OCI-LY1 (cell line): Measurements from ENCODE around the gene TULP4.
"Not testable (repeated sequence)": the region's sequence is repeated elsewhere in the genome, so short reads cannot be mapped to it uniquely, and the experiment has no call there.

Source experiments
- H2AFZ ChIP-seq: fragments of 200-600 bp; sonication (generic), shearing (Covaris generic); 2 replicates; pipeline ENCODE4 v1.6.0; 2014; ENCODE audit warnings: antibody characterized with exemption, mild to moderate bottlenecking, low read length
- H3F3A ChIP-seq: fragments of 200-600 bp; sonication (generic), shearing (Covaris generic); 2 replicates; pipeline ENCODE4 v1.6.0; 2014; ENCODE audit warnings: mild to moderate bottlenecking, antibody characterized with exemption, low read length, moderate library complexity; ENCODE audit not compliant: insufficient read depth
- H3K27ac ChIP-seq: fragments of 200-600 bp; sonication (generic); 2 replicates; pipeline ENCODE4 v1.5.1; 2014; ENCODE audit warnings: low read length, mixed run types, mild to moderate bottlenecking, low read depth; ENCODE audit not compliant: poor library complexity, severe bottlenecking
- H3K27me3 ChIP-seq: fragments of 200-600 bp; sonication (generic); 2 replicates; pipeline ENCODE4 v1.6.0; 2014; ENCODE audit warnings: antibody characterized with exemption, mild to moderate bottlenecking, low read length, moderate library complexity; ENCODE audit not compliant: insufficient read depth
- H3K36me3 ChIP-seq: fragments of 200-600 bp; sonication (generic); 2 replicates; pipeline ENCODE4 v1.6.1; 2014; ENCODE audit warnings: mild to moderate bottlenecking, antibody characterized with exemption, low read length, moderate library complexity, mixed read lengths; ENCODE audit not compliant: insufficient read depth
- H3K4me1 ChIP-seq: fragments of 200-600 bp; sonication (generic); 2 replicates; pipeline ENCODE4 v1.5.1; 2014; ENCODE audit warnings: mild to moderate bottlenecking, low read length, moderate library complexity; ENCODE audit not compliant: insufficient read depth, severe bottlenecking
- H3K4me2 ChIP-seq: fragments of 200-600 bp; sonication (generic), shearing (Covaris generic); 2 replicates; pipeline ENCODE4 v1.6.1; 2014; ENCODE audit warnings: low read length
- H3K4me3 ChIP-seq: fragments of 200-600 bp; sonication (generic); 2 replicates; pipeline ENCODE4 v1.5.1; 2014; ENCODE audit warnings: low read length, low read depth, mild to moderate bottlenecking, mixed read lengths; ENCODE audit not compliant: poor library complexity, severe bottlenecking
- H3K79me2 ChIP-seq: fragments of 200-600 bp; shearing (Covaris generic); 2 replicates; pipeline ENCODE4 v1.6.1; 2016; ENCODE audit warnings: mixed run types, low read length, mixed read lengths; ENCODE audit not compliant: insufficient read depth
- H3K9ac ChIP-seq: fragments of 200-600 bp; sonication (generic), shearing (Covaris generic); 2 replicates; pipeline ENCODE4 v1.6.1; 2014; ENCODE audit warnings: mild to moderate bottlenecking, low read length, mixed read lengths
- H3K9me2 ChIP-seq: fragments of 200-600 bp; sonication (generic), shearing (Covaris generic); 2 replicates; pipeline ENCODE4 v1.6.1; 2014; ENCODE audit warnings: low read depth, mild to moderate bottlenecking, low read length, mixed read lengths
- H3K9me3 ChIP-seq: fragments of 200-600 bp; shearing (Covaris generic); 2 replicates; pipeline ENCODE4 v1.6.1; 2014; ENCODE audit warnings: low read length, mixed read lengths
- H4K20me1 ChIP-seq: fragments of 200-600 bp; sonication (generic), shearing (Covaris generic); 2 replicates; pipeline ENCODE4 v1.6.0; 2016; ENCODE audit warnings: mild to moderate bottlenecking, low read length; ENCODE audit not compliant: insufficient read depth
- EZH2 ChIP-seq: fragments of 200-600 bp; sonication (generic), shearing (Covaris generic); IDR thresholded peaks from 2 replicates; pipeline ENCODE4 v1.8.0; 2017; ENCODE audit warnings: borderline replicate concordance, mixed run types, mild to moderate bottlenecking, antibody characterized with exemption, low read length, moderate library complexity, mixed read lengths
- TF ChIP-seq, protein P1 (sequence below): fragments of 200-600 bp; sonication (generic), shearing (Covaris generic); IDR thresholded peaks from 2 replicates; pipeline ENCODE4 v1.5.1; 2017; ENCODE audit warnings: mild to moderate bottlenecking, antibody characterized with exemption, low read length, moderate library complexity, mixed read lengths

TULP4 gene

DNA sequence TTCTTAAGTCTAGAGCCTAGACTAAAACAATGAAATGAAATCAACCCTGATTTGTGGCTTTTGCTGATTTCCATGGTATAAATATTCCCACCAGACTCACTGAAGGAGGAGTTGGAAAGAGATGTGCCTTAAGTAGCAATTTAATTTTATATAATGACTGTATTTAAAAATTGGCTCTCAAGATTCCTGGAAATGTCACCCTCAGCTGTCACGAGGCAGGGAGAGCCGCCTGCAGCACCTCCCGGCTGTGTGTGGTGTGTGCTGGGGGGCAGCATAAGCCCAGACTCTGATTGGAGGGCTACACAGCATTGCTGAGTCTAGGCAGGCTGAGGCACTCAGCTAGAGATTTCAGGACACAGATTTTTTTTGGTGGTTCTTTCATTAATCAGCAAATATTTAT lies 207.0 kb downstream of the TULP4 start:
- Histone ChIP-seq H3K4me2 (no peak overlapping the region), H3K36me3 (no peaks in the 10 kb centered on the region), H2AFZ (no peak overlapping the region), H3K9ac (no peak overlapping the region), H3K79me2 (no peaks in the 10 kb centered on the region), H4K20me1 (no peaks in the 10 kb centered on the region), H3K9me2 (no peaks in the 10 kb centered on the region), H3K9me3 (no peaks in the 10 kb centered on the region), H3K4me1 (peaks cover 16% of the 10 kb centered on the region), H3F3A (no peaks in the 10 kb centered on the region), H3K4me3 (no peak overlapping the region), H3K27me3 (no peaks in the 10 kb centered on the region), H3K27ac (no peak overlapping the region)
- TF ChIP-seq, protein P1, sequence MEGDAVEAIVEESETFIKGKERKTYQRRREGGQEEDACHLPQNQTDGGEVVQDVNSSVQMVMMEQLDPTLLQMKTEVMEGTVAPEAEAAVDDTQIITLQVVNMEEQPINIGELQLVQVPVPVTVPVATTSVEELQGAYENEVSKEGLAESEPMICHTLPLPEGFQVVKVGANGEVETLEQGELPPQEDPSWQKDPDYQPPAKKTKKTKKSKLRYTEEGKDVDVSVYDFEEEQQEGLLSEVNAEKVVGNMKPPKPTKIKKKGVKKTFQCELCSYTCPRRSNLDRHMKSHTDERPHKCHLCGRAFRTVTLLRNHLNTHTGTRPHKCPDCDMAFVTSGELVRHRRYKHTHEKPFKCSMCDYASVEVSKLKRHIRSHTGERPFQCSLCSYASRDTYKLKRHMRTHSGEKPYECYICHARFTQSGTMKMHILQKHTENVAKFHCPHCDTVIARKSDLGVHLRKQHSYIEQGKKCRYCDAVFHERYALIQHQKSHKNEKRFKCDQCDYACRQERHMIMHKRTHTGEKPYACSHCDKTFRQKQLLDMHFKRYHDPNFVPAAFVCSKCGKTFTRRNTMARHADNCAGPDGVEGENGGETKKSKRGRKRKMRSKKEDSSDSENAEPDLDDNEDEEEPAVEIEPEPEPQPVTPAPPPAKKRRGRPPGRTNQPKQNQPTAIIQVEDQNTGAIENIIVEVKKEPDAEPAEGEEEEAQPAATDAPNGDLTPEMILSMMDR: no peak

DNA sequence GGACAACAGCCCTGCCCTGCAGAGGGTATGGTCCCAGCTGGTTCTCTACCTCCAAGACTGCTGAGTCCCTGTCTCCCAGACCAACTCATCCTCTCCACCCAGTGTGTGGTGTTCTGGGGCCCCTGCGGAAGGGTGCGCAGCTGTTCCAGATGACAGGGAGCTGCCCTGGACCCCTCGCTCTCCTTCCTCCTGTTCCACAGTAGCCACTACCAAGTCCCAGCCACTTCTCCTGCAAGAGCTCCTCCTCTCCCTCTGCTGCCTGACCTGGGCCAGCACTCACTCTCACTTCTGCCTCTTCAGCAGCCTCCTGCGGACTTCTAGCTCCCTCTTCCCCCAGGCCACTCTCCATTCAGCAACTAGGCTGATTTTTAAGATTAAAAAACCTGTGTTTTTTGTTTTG lies 207.5 kb downstream of the TULP4 start:
- Histone ChIP-seq H3K9ac (no peak overlapping the region), H3K27me3 (no peaks in the 10 kb centered on the region), H3F3A (no peaks in the 10 kb centered on the region)

DNA sequence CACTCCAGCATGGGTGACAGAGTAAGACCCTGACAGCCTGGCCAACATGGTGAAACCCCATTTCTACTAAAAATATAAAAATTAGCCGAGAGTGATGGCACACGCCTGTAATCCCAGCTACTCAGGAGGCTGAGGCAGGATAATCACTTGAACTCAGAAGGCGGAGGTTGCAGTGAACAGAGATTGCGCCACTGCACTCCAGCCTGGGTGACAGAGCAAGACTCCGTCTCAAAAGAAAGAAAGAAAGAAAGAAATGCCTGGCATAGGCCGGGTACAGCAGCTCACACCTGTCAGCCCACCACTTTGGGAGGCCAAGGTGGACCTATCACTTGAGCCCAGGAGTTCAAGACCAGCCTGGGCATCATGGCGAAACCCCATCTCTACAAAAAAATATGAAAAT lies 208.7 kb downstream of the TULP4 start:
- not testable (repeated sequence) for H3K9ac ChIP-seq

More for the DNA sequence above, 207.5 kb downstream of the TULP4 start:
- TF ChIP-seq EZH2: no peak
- TF ChIP-seq, protein P1: no peak
- no peaks in the 10 kb centered on the region for H3K9me2 ChIP-seq
- H4K20me1 ChIP-seq: no peaks in the 10 kb centered on the region
- H3K9me3 ChIP-seq: no peaks in the 10 kb centered on the region
- no peak overlapping the region for H3K27ac ChIP-seq
- H3K79me2 ChIP-seq: no peaks in the 10 kb centered on the region
- H3K4me2 ChIP-seq: no peak overlapping the region
- no peaks in the 10 kb centered on the region for H3K36me3 ChIP-seq
- no peak overlapping the region for H3K4me3 ChIP-seq
- H2AFZ ChIP-seq: no peak overlapping the region
- H3K4me1 ChIP-seq: peaks cover 16% of the 10 kb centered on the region

GRCh38 chr6:158521759-158522158 lies 209.5 kb downstream of the TULP4 start:
- H3K4me3 ChIP-seq: no peak overlapping the region

More for the DNA sequence above, 208.7 kb downstream of the TULP4 start:
- not testable (repeated sequence) for H3K9me2 ChIP-seq, H3K36me3 ChIP-seq, H3K4me3 ChIP-seq, H4K20me1 ChIP-seq, H3F3A ChIP-seq, H3K79me2 ChIP-seq, H3K9me3 ChIP-seq, H2AFZ ChIP-seq, H3K4me2 ChIP-seq, H3K27me3 ChIP-seq, H3K27ac ChIP-seq
- H3K4me1 ChIP-seq: peaks cover 16% of the 10 kb centered on the region

More at GRCh38 chr6:158521759-158522158, 209.5 kb downstream of the TULP4 start:
- H2AFZ ChIP-seq: no peak overlapping the region
- no peak overlapping the region for H3K4me2 ChIP-seq
- no peaks in the 10 kb centered on the region for H3K79me2 ChIP-seq
- TF ChIP-seq, protein P1: no peak
- TF ChIP-seq EZH2: no peak
- 0 out of 2 replicates have a peak, but pooled peaks cover under 1% of the 10 kb centered on the region for H3K9me3 ChIP-seq
- H3K27me3 ChIP-seq: no peaks in the 10 kb centered on the region
- no peaks in the 10 kb centered on the region for H4K20me1 ChIP-seq
- H3K36me3 ChIP-seq: no peaks in the 10 kb centered on the region
- H3F3A ChIP-seq: no peaks in the 10 kb centered on the region
- no peak overlapping the region for H3K9ac ChIP-seq
- no peak overlapping the region for H3K27ac ChIP-seq
- H3K9me2 ChIP-seq: no peaks in the 10 kb centered on the region
- peaks cover 16% of the 10 kb centered on the region for H3K4me1 ChIP-seq
